NCI-H1417 (cell line): ENCODE measurements around the gene TMEM272.
"Not testable (repeated sequence)": the region's sequence is repeated elsewhere in the genome, so short reads cannot be mapped to it uniquely, and the experiment has no call there.

Source experiments
- DNase-seq, 3 experiments: peaks; one replicate each; lab custom pipeline; 2025; lab: John Stamatoyannopoulos, UW

Gene TMEM272

DNA sequence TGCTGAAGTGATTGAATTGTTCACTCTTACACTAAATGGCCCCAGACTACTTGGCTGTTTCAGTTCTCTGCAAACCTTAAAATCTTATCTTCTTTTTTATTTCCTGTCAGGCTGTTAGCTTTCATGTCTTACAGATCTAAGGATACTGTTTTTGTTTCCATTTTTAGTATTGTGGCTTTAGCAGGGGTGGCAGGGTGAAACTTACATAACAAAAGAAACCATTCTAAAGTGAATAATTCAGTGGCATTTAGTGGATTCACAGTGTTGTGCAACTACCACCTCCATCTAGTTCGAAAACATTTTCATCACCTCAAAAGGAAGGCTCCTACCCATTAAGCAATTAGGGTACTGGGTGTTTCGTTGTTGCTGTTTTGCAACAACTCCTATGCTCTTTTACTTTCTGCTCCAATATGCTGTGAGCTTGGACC lies 19.8 kb downstream of the TMEM272 start:
- no peak for DNase-seq

DNA sequence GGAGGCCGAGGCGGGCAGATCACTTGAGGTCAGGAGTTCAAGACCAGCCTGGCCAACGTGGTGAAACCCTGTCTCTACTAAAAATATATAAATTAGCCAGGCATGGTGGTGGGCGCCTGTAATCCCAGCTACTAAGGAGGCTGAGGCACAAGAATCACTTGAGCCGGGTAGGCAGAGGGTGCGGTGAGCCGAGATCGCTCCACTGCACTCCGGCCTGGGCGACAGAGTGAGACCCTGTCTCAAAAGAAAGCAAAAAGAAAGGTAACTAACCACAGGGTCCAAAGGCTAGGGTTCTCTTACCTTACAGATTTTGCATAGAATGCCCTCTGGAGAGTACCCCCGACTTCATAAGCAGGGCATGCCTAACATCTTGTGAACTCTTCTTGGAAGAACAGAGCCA lies 20.3 kb downstream of the TMEM272 start:
- DNase-seq = not testable (repeated sequence)

DNA sequence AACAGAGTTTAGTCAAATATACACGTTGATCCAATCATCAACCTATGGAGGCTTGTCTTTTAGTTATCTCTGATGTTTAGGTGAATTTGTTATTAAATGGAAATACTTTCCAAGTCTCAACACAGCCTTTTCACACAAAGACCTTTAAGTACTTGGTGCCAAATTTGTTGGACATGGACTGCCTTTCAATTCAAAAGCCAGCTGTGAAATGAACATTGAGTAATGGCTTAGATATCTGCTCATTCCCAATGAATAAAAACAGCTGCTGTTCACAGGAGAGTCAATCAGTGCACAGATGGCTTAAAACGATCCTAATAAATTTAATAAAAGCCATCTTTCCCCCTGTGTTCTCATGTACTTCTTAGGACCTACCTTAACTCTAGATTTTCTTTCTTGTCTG lies 21.1 kb downstream of the TMEM272 start:
- no peak for DNase-seq

DNA sequence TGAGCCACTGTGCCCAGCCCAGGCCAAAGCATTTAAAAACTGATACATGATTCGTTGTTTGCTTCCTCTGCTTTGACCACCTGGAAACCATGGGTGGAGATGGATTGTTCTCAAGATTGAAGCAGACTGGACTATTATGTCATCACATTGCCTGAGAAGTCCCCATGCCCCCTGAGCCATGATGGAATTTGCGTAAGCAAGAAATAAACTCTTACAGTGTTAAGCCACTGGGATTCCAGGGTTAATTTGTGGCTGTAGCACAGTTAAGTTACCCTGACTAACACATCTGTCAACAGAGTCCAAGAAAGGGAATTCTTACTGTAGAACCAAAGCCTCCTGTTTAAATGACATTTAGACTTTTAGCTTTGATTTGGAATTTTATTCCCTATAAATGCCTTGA lies 21.6 kb downstream of the TMEM272 start:
- DNase-seq = no peak

DNA sequence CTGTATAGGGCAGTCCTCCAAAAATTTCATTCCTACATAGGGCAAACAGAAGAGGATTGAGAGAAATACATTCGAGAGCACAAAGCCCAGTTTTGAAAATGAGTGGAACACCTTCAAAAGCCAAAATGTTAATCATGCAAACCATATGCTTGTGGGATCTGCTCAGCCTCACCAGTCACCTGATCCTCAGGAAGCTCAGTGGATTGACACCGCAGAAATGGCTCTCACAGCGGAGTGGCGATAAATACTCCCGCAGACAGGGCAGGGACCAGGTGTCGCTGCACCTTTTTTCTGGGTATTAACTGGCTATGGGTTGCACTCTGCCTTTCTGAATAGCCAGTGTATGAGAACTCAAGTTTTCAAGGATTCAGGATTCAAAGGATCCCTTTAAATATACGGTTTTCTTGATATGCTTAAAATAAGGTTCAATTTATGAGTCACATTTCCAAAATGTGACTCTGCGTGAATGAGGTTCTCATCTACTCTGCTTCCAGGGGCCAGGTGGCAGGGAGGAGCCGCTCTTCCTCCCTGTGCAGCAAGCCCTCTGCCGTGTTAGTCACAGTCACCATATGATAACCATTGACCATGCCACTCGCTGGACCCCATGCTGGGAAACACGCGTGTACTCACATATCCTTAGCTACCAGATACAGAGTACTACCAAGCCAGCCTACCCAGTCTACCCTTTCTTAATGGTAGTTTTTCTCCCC lies 22.7 kb downstream of the TMEM272 start:
- peak in 2 of 3 experiments; percentile 27 to 63 for DNase-seq

DNA sequence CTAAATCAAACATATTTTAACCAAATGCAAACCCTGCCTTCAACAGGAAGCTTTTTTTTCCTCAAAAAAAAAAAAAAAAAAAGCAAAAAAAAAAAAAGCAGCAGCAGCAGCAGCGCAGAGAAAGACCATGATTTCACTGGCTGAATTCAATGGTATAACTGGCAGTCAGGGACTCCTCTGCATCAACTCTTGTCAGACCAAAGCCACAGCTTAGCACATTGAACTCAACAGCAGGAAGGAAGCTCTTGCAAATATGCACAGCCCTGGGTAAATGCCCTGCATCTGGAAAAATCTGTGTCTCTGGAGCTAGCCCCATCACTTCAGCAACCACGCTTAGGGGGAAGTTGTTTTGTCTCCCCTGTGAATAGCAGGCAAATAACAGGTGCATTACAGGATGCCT lies 23.4 kb downstream of the TMEM272 start:
- peak in 1 of 3 experiments; percentile 25 for DNase-seq

DNA sequence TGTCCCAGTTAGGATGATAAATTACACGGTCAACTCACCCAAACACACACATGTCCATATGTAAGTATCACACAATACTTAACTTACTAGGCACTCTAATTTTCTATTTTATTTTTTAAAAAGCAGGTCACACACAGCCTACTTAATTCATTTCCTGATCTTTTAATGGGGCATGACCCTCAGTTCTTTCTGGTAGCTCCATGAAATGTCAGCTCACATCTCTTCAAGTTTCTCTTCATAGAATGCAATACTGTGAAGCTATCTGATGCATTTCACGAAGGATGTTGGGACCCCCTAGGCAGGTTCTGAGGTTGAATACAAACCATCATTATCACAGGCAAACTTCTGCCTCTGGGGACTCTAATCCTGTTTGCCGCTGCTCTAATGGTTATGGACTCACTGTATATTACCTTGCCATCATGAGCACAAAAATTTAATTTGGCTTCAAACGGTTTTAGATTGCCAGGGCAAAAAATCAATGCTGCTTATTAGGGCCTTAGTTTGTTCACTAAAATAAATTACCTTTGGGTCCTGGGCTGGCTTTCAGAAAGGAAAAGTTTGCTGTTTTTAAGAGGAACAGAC lies 24.9 kb downstream of the TMEM272 start:
- no peak for DNase-seq

DNA sequence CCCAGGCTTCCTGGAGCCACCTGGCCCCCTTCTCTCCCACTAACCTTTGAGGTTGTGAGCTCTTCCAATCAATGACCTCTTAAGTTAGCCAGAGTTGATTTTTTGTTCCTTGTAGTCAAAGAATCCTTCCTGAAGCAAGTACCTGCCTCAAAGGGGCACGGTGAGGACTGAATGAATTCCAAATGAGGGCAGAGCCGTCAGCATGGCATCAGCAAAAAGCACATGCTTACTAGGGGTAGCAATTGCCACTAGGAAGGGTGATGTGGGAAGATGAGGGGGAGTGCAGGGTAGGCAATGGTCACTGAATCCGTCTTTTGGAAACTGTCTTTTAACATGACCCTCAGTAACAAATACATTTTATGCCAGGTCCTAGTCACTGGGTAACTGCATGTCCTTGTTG lies 25.4 kb downstream of the TMEM272 start:
- no peak for DNase-seq

DNA sequence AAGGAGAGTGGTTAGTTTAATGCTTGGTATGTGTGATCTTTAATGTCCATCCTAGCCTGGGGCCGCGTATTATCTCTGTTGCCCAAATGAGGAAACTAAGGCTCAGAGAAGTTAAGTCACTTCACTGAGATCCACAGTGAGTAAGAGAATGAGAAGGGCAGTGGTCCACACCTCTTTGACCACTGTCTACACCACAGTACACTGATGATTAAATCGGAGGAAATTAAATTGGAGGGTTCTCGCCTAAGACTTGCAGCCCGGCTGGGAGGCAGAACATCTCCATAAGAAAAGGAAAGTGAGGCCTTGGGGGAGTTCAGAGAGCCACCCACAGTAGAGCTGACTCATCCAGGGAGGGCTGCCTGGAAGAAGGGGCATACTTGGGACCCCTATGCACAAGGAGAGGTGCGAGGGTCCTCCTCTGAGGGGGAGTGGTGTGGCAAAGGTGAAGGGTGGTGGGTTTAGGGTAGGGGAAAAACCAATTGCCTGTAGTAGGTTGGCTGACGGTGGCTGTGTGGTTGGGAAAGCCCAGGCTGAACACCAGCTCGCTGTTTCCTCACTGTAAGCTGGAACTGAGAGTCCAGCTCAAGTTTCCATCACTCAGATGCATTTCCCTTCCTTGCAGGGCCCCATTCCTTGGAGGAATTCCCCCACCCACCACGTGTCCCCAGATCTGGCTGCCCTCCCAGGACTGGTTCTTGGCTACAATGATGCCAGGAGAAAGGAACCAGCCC lies 26.0 kb downstream of the TMEM272 start:
- DNase-seq = no peak

DNA sequence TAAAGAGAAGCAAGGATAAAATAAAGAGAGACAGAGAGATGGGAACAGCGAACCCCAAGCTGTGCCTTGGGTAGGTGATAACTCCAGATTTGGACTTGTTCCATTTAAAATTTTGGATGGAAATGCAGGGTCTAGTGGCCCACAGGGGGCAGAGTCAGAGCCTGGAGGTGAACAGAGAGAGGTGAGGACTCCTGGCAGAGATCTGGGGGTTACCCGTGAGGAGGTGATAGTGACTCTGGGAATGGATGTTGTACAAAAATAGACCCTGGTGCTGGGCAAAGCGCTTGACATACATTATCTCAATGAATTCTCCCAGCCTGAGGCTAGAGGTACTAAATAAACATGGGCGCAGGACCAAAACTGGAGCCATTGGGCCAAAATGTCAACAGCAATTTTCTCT lies 26.7 kb downstream of the TMEM272 start:
- DNase-seq = no peak

DNA sequence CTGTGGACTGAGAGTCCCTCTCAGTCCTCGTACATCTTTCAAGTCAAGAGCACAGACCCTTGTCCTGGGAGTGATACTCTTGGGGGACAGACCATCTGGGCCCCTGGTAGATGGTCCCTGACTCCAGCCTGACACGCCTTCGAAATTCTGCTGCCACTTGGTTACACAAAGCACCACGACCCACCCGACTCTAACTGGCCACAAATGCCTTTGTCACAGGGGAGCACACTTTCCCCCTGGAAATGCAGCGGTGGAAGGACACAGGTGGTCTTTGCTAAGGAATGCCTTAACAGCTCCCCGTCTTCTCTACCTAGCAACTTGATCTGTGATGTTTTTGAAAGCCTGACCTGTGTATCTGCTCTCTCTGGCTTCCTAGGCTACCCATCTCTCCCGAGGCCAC lies 27.3 kb downstream of the TMEM272 start:
- DNase-seq = no peak

DNA sequence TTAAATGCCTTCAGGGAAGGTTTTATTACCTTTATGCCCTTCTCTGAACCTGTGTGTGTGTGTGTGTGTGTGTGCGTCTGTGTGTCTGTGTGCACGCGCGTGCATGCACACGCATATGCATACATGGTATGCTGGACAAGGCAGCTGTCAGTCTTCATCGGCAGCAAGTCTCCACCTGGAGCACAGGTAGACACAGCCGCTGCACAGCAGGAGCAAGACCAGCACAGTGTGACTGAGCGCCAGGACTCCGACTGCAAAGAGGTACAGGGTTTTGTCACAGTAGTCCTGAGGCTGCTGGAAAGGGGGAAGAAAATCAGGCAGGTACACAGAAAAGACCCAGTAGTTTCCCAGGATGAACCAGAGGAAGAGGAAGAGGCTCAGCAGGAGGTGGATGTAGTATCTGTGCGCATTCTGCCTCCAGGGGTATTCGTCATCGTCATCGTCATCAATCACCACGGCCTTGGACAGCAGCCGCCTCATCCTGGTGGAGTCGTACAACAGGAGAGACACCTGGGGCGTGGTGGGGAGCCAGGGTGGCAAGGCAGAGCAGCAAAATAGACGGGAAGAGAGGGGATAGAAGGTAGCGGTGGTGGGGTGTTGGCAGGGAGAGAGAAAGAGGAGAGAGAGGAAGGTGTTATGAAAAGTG lies 28.2 kb downstream of the TMEM272 start:
- peak; percentile 29 to 87 (median 82) for DNase-seq

DNA sequence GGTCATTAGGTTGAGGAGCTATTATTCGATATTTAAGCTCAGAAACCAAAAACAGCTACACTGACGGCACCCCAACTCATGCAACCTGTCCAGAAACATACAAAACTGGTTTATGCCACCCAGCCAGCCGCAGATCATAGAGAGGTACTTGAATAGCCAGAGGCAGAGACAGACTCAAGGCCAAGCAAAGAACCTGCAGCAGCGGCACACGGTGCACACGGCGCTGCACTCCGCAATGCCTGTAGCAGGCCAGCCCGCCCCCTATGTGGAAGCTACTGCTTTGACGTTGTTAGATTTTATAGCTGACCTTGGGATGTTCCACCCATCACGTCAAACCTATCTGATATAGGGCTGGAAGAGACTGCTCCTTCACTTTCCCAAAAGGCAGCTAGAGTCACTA lies 29.1 kb downstream of the TMEM272 start:
- DNase-seq = peak in 2 of 3 experiments; percentile 44 to 75

DNA sequence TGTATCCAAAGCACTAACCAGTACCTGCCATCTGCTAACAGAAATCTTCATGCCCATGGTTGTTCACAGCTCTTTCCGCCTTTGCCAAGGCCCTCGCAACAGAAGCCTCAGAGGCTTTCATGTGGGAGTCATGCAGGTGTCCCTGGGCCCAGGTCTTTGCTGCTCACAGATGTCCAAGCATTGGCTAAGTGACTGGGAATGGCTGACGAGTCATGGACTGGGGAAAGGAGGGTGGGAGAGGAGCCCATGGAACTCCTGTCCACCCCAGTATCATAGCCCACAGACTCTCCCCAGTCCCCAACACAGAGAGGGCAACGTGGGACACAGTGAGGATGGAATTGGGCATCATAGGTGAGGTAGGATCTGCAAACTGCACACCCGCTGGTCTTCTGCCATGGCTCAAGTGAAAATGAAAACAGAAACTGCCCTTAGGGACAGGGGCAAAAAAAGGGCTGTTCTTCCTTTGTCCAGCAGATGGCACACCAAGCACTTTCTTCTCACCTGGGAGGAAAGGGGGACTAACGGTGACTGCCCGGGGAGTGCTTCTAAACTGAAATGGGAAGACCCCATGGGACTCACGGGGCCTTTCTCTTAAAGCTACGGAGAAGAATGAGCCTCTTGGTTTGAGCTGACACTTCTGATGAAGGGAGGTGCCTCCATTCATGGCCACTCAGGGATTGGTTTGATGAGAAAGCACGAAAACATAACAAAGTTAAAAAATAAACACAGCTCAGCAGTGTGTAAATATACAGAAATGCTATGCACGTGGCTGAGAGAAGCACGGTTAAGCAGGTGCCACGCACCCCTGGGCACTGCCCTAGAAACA lies 29.9 kb downstream of the TMEM272 start:
- DNase-seq = peak; percentile 79 to 92 (median 80)

DNA sequence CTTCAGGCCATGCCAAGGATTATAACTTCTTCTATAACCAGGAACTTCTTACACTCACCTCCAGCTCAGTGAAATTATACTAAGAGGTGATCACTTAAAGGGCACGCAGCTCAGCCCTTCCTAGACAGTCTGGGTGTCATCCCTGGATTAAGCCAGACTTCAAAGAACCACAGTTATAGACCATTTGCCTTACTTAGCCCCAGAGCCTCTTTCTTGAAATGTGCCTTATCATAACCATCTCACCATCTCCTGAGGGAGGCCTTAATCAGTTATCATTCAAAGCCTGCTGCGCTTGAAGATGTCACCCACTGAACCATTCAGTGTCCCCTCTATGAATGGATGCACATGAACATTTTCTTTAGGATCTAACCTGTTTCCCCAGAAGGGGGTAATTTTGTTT lies 30.9 kb downstream of the TMEM272 start:
- no peak for DNase-seq

DNA sequence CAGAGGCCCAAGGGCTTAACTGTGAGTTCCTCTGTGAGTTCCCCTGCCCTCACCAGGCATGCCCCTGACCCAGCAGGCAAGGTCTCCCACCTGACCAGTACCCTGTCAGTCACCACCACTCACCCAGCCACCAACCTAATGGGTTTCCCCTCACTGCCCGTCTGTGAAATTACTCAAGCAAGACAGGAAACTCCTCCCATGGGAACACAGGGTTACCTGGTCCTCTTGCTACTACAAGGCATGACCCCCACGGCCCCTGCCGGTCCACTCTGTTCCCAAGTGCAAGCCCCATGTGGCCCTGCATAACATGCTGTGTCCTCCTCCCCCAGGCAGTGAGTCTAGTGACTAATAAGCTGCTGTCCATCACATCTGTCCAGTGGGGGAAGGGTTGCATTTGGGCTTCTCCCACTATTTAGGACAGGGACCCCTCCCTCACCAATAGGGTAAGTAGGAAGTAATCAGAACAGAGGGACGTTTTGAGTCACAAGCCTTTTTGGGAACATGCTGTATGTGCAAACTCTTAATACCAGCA lies 33.0 kb downstream of the TMEM272 start:
- DNase-seq = no peak

DNA sequence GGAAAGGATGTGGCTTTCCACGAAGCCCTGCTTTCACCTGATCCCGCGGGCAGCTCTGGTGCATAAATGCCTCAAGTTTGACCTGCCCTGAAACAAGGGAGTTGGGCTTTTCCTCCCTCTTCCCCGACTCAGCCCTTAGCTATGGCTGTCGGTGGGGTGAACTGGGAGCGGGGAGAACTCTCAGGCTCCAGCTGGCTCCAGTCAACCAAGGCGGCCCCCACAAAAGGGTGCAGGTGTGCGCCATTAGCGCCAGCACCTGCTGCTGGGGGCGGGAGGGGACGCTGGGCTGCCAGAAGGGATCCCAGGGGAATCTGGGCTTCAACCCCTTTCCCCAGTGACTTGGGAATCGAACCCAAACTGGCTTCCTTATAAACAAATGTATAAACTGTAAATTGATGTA lies 33.9 kb downstream of the TMEM272 start:
- DNase-seq = peak in 1 of 3 experiments; percentile 77

DNA sequence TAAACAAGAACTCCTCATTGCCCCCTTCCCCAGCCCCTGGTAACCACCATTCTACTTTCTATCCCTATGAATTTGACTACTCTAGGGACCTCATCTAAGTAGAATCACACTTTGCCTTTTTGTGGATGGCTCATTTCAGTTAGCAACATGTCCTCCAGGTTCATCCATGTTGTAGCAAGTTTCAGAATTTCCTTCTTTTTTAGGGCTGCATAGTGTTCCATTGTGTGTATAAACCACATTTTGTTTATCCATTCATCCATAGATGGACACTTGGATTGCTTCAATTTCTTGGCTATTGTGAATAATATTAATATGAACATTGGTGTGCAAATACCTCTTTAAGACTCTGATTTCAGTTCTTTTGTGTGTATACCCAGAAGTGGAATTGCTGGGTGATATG lies 36.2 kb downstream of the TMEM272 start:
- DNase-seq = no peak

DNA sequence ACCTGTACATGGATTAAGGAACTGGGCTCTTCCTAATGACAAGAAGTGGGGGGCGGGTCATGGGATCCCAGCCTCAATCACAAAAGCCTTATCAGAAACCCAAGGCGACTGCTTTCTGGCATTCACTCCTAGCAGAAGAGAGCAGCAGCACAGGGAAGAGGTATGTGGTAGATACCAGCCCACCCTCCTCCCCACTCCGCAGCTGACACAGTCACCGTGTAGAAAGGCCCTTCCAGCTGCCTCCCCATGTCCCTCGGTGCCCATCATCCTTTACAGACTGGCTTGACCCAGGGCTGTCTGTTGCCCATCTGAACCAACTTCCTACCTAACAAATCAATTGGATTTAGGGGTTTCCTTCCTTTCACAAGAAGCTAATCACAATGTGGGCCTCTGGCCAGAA lies 37.9 kb downstream of the TMEM272 start:
- DNase-seq = no peak

DNA sequence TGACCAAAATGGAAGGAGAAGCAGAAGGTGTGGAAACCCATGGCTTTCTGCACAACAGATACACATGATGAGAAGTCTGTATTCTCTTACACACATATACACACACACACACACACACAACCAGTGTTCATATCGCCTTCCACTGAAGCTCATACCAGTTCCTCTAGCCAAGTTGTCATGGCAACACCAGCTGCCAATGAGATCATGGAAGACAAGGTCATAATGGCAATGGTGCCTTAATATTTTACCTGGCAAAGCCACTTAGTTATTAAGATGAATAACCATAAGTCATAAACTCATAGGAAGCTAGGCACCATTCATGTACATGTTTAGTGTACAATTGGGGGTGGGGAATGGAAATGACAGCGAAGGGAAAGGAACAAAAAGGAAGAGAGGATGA lies 38.4 kb downstream of the TMEM272 start:
- peak; percentile 16 to 61 (median 19) for DNase-seq

DNA sequence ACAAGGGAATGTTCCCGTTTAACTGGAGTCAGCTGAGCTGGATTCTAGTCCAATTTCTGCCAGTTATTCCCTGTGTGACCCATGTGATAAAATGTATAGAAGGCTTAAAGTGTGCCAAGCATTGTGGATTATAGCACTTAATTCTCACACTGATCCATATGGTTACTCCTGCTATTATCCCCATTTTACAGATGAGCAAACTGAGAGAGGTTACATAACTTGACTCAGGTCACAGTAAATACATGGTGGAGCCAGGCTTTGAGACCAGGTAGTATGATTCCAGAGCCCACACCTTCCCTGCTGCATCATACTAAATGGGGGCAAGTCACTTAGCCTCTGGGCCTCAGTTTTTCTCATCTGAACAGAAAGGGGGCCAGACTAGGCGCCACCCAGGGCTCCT lies 39.1 kb downstream of the TMEM272 start:
- DNase-seq = no peak

DNA sequence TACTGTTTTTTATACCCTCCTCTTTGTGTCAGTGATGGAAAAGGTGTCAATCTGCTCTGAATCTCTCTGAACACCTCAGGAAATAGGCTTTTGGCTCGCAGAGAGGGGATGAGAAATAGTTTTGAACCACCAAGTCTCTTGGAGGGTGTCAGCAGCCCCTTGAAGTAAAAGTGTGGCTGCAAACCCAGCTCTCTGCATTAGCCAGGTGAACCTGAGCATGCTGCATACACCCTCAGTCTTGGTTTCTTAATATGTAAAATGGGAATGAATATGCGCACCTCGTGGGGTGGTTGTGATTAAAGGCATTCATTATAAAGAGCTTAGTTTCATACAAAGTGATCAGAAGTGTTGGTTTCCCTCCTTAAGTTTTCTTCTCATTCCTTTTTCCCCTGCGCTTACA lies 39.7 kb downstream of the TMEM272 start:
- DNase-seq = no peak
